Measurements from ENCODE around the gene WRAP73.

Gene WRAP73

DNA sequence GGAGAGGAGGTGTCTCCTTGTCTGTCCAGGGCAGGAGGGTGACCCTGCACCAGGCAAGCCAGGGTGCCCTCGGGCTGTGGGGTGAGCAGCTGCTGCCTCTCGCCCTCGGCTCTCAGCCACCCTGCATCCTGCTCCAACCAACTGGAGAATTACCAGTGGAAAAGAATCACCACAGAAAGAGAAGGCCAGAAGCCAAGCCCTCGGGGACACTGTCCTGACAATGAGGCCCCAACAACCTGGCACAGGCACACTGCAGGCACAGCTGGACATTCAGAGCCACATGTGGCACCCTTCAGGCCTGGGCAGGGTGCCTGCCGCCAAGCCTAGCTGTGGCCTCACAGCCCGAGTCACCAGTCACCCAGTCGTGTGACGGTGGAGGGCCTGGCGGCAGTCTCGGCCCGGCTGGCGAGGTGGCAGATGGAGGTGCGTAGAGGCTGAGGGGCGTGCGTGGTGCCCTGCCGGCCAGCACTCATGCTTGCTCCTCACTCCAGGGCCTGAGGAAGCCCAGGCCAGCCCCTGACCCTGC lies 50.6 kb downstream of the WRAP73 start:
- TF ChIP-seq, protein P1, sequence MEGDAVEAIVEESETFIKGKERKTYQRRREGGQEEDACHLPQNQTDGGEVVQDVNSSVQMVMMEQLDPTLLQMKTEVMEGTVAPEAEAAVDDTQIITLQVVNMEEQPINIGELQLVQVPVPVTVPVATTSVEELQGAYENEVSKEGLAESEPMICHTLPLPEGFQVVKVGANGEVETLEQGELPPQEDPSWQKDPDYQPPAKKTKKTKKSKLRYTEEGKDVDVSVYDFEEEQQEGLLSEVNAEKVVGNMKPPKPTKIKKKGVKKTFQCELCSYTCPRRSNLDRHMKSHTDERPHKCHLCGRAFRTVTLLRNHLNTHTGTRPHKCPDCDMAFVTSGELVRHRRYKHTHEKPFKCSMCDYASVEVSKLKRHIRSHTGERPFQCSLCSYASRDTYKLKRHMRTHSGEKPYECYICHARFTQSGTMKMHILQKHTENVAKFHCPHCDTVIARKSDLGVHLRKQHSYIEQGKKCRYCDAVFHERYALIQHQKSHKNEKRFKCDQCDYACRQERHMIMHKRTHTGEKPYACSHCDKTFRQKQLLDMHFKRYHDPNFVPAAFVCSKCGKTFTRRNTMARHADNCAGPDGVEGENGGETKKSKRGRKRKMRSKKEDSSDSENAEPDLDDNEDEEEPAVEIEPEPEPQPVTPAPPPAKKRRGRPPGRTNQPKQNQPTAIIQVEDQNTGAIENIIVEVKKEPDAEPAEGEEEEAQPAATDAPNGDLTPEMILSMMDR (IDR thresholded peaks at IDR 0.05; ENCODE audit: borderline replicate concordance, insufficient read depth, low read depth, low read length) = no peak

DNA sequence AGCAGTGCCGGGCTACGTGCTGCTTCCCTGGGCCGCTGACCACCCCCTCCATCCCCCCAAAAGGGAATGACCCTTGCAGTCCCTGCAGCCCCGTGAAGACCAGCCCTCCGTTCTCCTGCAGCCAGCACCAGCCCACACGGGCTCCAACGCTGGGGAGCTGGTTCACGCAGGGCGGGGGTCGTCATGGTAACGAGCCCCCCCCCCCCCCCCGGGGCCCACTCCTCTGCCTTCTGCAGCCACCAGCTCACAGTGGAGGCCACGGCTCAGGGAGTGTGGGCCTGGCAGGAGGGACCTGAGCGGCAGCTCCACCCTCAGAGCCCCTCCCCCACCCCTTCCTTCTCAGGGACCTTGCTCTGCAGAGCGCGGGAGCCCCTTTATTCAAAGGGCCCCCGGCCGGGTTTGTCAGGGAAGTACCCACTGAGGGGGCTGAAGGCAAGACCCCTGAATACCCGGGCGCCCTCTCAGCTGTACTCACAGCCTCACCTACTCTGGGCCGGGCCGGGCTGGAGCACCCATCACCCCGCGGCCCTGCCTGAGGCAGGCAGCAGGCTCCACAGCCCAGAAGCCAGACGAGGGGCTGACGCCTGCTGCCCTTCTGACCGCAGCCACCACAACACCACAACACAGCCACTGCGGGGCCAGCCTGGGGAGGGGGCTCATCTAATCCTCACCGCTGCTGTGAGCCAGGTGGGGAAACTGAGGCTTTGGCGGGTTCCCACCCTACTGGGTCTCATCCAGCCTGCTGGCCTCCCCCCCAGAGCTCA lies 51.2 kb downstream of the WRAP73 start:
- no peak overlapping the region for H3K4me3 ChIP-seq (ENCODE audit: low read depth, low read length)
- TF ChIP-seq, protein P1 (IDR thresholded peaks at IDR 0.05; ENCODE audit: borderline replicate concordance, insufficient read depth, low read depth, low read length) = no peak

More for the DNA sequence above, 50.6 kb downstream of the WRAP73 start:
- H3K4me3 ChIP-seq (ENCODE audit: low read depth, low read length) = no peak overlapping the region

DNA sequence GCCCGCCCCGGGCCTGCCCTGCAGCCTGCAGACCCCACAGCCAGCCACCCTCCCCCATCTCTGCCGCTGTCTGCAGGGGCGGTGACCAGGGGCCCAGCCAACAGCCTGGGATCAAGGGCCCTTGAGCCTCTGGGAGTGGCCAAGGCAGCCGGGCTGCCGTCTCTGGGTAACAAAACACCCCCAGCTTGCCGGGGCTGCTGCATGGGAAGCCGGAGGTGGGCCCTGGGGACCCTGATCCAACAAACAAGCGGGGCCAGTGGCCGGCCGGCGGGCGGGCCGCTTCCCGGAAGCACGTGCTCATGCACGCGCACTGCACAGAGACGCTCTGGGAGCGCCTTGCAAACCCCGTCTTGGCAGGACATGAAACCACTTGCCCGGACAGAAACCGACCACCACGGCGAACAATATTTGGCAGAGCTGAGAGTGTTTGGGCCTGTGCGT lies 51.8 kb downstream of the WRAP73 start:
- H3K4me3 ChIP-seq (ENCODE audit: low read depth, low read length) = peak overlapping the region; percentile 2
- TF ChIP-seq, protein P1 (IDR thresholded peaks at IDR 0.05; ENCODE audit: borderline replicate concordance, insufficient read depth, low read depth, low read length) = no peak

DNA sequence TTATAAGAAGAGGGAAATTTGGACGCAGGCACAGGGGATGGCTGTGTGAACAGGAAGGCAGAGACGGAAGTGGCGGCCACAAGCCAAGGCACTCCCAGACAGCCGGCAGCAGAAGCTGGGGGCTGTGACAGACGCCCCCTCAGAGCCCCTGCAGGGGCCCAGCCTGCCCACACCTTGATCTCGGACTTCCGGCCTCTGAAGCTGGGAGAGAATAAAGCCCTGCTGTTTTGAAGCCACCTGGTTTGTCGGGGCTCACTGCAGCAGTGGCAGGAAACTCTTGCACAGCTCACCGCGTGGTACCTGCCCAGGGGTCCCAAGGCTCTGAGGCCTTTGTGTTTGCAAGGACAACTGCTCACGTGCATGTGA lies 52.3 kb downstream of the WRAP73 start:
- no peak overlapping the region for H3K4me3 ChIP-seq (ENCODE audit: low read depth, low read length)
- TF ChIP-seq, protein P1 (IDR thresholded peaks at IDR 0.05; ENCODE audit: borderline replicate concordance, insufficient read depth, low read depth, low read length) = no peak

DNA sequence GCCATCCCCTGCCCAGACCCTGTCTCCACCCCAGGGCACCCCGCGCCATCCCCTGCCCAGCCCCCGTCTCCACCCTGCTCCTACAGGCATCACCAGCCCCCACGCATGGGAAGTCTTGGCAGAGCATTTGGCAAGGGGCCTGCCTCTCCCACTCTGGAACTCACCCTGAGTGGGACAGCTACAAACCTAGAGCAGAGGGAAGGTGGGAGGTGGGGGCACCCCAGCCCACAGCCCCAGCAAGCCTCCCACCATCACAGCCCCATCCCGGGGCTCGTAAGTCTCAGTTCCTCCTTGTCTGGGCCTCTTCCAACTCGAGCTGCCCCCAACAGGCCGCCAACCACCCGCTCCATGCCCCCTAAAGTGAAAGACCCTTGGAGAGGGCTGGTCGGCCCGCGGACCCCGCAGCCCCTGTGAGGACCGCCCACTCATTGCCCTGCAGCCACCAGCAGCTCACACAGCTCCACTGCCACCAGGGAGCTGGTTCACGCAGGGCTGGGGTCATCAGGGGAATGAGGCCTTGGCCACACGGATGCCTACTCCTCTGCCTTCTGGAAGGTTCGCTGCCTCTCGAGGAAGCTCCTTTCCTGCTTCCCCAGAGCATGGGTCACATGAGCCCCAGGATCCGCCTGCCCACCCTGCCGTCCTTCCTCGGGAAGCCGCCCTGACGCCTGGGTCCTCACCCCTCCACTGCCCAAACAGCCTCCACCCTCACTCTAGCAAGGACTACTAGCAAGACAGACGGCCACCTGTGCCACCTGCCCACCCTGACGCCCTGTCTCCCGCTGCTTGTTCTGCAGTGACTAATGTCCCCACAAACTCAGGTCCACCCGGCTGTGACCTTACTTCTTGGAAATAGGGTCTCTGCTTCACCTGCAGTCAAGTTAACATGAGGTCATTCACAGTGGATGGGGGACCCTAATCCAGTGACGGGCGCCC lies 53.0 kb downstream of the WRAP73 start:
- H3K4me3 ChIP-seq (ENCODE audit: low read depth, low read length) = no peak overlapping the region

DNA sequence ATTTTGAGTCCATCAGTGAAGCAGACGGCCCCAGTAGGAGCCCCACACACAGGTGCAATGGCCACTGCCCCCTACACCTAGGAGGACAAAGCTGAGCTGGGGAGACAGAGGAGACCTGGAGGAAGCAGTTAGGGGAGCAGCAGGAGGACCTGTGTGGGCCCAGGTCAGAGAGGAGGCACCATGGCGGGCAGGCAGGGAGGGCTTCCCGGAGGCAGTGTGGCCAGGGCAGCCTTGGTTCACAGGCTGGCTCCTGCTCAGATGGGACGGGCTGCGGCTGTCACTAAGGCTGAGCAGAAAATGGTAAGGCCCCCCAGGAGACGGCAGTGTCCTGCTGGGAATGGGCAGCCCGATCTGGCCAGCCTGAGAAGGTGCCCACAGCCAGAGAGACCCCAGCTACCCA lies 54.0 kb downstream of the WRAP73 start:
- no peak overlapping the region for H3K4me3 ChIP-seq (ENCODE audit: low read depth, low read length)

More for the DNA sequence above, 53.0 kb downstream of the WRAP73 start:
- TF ChIP-seq, protein P1 (IDR thresholded peaks at IDR 0.05; ENCODE audit: borderline replicate concordance, insufficient read depth, low read depth, low read length) = no peak

More for the DNA sequence above, 54.0 kb downstream of the WRAP73 start:
- TF ChIP-seq, protein P1 (IDR thresholded peaks at IDR 0.05; ENCODE audit: borderline replicate concordance, insufficient read depth, low read depth, low read length) = no peak

Measured in GM12875 (cell line).